NB4 (cell line): ENCODE data around the gene HABP4.

Experiments
- CTCF ChIP-seq: IDR thresholded peaks from one replicate; pipeline ENCODE4 v1.5.1; 2012; ENCODE audit warnings: low read depth, low read length
- POLR2A ChIP-seq: IDR thresholded peaks from 2 replicates; pipeline ENCODE4 v1.6.1; 2011; ENCODE audit warnings: mild to moderate bottlenecking; ENCODE audit not compliant: insufficient read length; ENCODE audit errors: extremely low read depth

- TF ChIP-seq CTCF (no peak), POLR2A (no peak)
Measured at GRCh38 chr9:96430377-96430776, 19.6 kb upstream of the HABP4 start.
